HepG2 (cell line): ENCODE data around the gene EXOC1. TPM values are rescaled to one million over a fixed set of nuclear protein-coding genes. Genes with fewer than 3 reads are reported as not detected.

ENCODE experiments used
- ATAC-seq: fragments of 200-7000 bp; cut with Tn5 transposase; 3 replicates; pipeline ENCODE4 v1.9.1; 2020; ENCODE audit warnings: mild to moderate bottlenecking, moderate library complexity
- BruUV-seq: library from RNA; stranded (reverse); fragments of 400-500 nt; replicated peaks from 2 replicates; lab custom pipeline; 2021; lab: Mats Ljungman, UMichigan
- CTCF ChIA-PET: fragments of 300-600 bp; formaldehyde crosslinking; extraction: SDS; loops from one replicate; lab custom pipeline; 2021; ENCODE audit warnings: low total read pairs, inconsistent platforms, low intra/inter-chr PET ratio; lab: Yijun Ruan, JAX
- POLR2A ChIA-PET: fragments of 350-600 bp; sonication (Branson Sonifier 250); formaldehyde crosslinking; loops from one replicate; lab custom pipeline; 2020; ENCODE audit warnings: antibody characterized with exemption, inconsistent platforms; lab: Yijun Ruan, JAX
- DNase-seq: peaks from one replicate; pipeline ENCODE4 v3.0.0-alpha.2; 2015; ENCODE audit warnings: low spot score
- FAIRE-seq: peaks from 3 replicates; lab custom pipeline; 2011; peaks lifted over from hg19 to GRCh38; lab: Jason Lieb, UNC
- H2AFZ ChIP-seq: one replicate; pipeline ENCODE4 v1.6.1; 2011; ENCODE audit warnings: low read length, inconsistent platforms
- H3K27ac ChIP-seq: fragments of 300-600 bp; 3 replicates; pipeline ENCODE4 v1.8.0; 2011; ENCODE audit warnings: mixed run types, mild to moderate bottlenecking, mixed read lengths, low read length, inconsistent platforms; ENCODE audit not compliant: insufficient read depth; ENCODE audit errors: extremely low read length
- H3K27me3 ChIP-seq, 2 experiments: fragments of 200-600 bp in 1 of 2; 2 replicates in 1 of 2; 3 replicates in 1 of 2; pipeline versions ENCODE4 v1.6.0 to v1.8.0; 2011; ENCODE audit warnings: low read length in 2 of 2, mild to moderate bottlenecking in 2 of 2, moderate library complexity in 2 of 2, inconsistent platforms in 1 of 2; ENCODE audit not compliant: insufficient read depth in 2 of 2, control insufficient read depth in 1 of 2
- H3K36me3 ChIP-seq, 2 experiments: fragments of 200-600 bp in 1 of 2; replicated peaks in 1 of 2; 2 replicates in 1 of 2; 3 replicates in 1 of 2; pipeline versions ENCODE4 v1.5.1 to v1.8.0; 2011; ENCODE audit warnings: low read length in 2 of 2, inconsistent platforms in 1 of 2; ENCODE audit not compliant: insufficient read depth in 2 of 2, control insufficient read depth in 1 of 2
- H3K4me1 ChIP-seq: 2 replicates; pipeline ENCODE4 v1.5.1; 2012; ENCODE audit warnings: low read length, inconsistent platforms; ENCODE audit not compliant: insufficient read depth
- H3K4me2 ChIP-seq: 2 replicates; pipeline ENCODE4 v1.6.0; 2011; ENCODE audit warnings: low read depth, low read length, inconsistent platforms
- H3K4me3 ChIP-seq, 3 experiments: fragments of 200-600 bp in 1 of 3; sonication (generic), shearing (Covaris generic) in 1 of 3; replicated peaks in 1 of 3; 2 replicates each; pipeline ENCODE4 v1.5.1; 2011 to 2016; ENCODE audit warnings: low read length in 3 of 3, inconsistent platforms in 2 of 3, low read depth in 2 of 3, mild to moderate bottlenecking in 2 of 3, control low read depth in 1 of 3, mixed read lengths in 1 of 3; ENCODE audit not compliant: insufficient read depth in 1 of 3
- H3K79me2 ChIP-seq: one replicate; pipeline ENCODE4 v1.6.1; 2011; ENCODE audit warnings: low read length, inconsistent platforms; ENCODE audit not compliant: insufficient read depth
- H3K9ac ChIP-seq: 2 replicates; pipeline ENCODE4 v1.6.0; 2011; ENCODE audit warnings: mild to moderate bottlenecking, low read depth, low read length, inconsistent platforms; ENCODE audit not compliant: insufficient read depth
- H3K9me3 ChIP-seq: 2 replicates; pipeline ENCODE4 v1.5.1; 2012; ENCODE audit warnings: mild to moderate bottlenecking, low read length
- H4K20me1 ChIP-seq: 2 replicates; pipeline ENCODE4 v1.6.0; 2011; ENCODE audit warnings: inconsistent platforms, mild to moderate bottlenecking, low read length, moderate library complexity; ENCODE audit not compliant: insufficient read depth
- ATM ChIP-seq: fragments of 450-650 bp; IDR thresholded peaks from 2 replicates; pipeline ENCODE4 v1.7.1; 2017; ENCODE audit warnings: mild to moderate bottlenecking, borderline replicate concordance
- JARID2 ChIP-seq: sonication (generic); formaldehyde crosslinking; IDR thresholded peaks from 2 replicates; pipeline ENCODE4 v1.8.1; 2023; ENCODE audit warnings: missing genetic modification reagents, inconsistent platforms; ENCODE audit not compliant: insufficient replicate concordance
- JUND ChIP-seq: sonication (generic); formaldehyde crosslinking; IDR thresholded peaks from 2 replicates; pipeline ENCODE4 v1.8.0; 2022; ENCODE audit warnings: mild to moderate bottlenecking, missing genetic modification reagents
- SMAD1 ChIP-seq: sonication (generic); formaldehyde crosslinking; IDR thresholded peaks from 2 replicates; pipeline ENCODE4 v1.4.0; 2020; ENCODE audit warnings: missing genetic modification reagents, low read depth, mild to moderate bottlenecking, borderline replicate concordance
- TEAD3 ChIP-seq: optimal IDR thresholded peaks from 2 replicates; pipeline ENCODE3; 2016; ENCODE audit warnings: borderline replicate concordance
- ZNF225 ChIP-seq: sonication (generic); formaldehyde crosslinking; IDR thresholded peaks from 2 replicates; pipeline ENCODE4 v1.4.0; 2020; ENCODE audit warnings: mild to moderate bottlenecking, missing genetic modification reagents
- ZNF44 ChIP-seq: sonication (generic); formaldehyde crosslinking; IDR thresholded peaks from 2 replicates; pipeline ENCODE4 v1.5.1; 2020; ENCODE audit warnings: mild to moderate bottlenecking, missing genetic modification reagents
- ZNF747 ChIP-seq: sonication (generic); formaldehyde crosslinking; IDR thresholded peaks from 2 replicates; pipeline ENCODE4 v1.8.1; 2023; ENCODE audit warnings: missing genetic modification reagents, mild to moderate bottlenecking, borderline replicate concordance
- WGBS: methylation state at CpG from one replicate; pipeline ENCODE4 v1.1.6; 2017; ENCODE audit warnings: low lambda C conversion rate; 5-methylcytosine and 5-hydroxymethylcytosine counted together
- in situ Hi-C: cut with HindIII; loops from 2 replicates; pipeline ENCODE4 v1.10.0; 2017; ENCODE audit warnings: low pct_unique_long_range_greater_than_20kb; ENCODE audit not compliant: extremely low pct_ligation_motif_present
- intact Hi-C: fragments of 100-400 bp; cut with micrococcal nuclease; formaldehyde crosslinking; loops from one replicate; pipeline ENCODE4 v1.10.0; 2022; ENCODE audit not compliant: unreplicated experiment
- polyA plus RNA-seq, 8 experiments: library from polyadenylated mRNA; depleted of rRNA in 3 of 8; stranded (reverse) in 7 of 8; unstranded in 1 of 8; fragments of >200 nt; fragmentation: Illumina TruSeq in 4 of 8; extraction: Trizol in 4 of 8; gene quantifications; 2 replicates each; pipeline versions ENCODE4 v1.2.1 to v1.2.3, GENCODE V29; 2011 to 2016; ENCODE audit warnings: low read depth in 4 of 8, missing spikeins in 1 of 8, mixed read lengths in 1 of 8; ENCODE audit not compliant: insufficient read depth in 1 of 8
- total RNA-seq, 5 experiments: library from RNA; depleted of rRNA; stranded (reverse); fragments of >200 nt; fragmentation: Illumina TruSeq; extraction: Trizol; gene quantifications; 2 replicates each; pipeline ENCODE4 v1.2.3, GENCODE V29; 2016; ENCODE audit warnings: low read depth in 1 of 5
- TF ChIP-seq, protein P1 (sequence below): IDR thresholded peaks from 2 replicates; pipeline ENCODE4 v1.6.1; 2018; ENCODE audit warnings: missing genetic modification reagents, mild to moderate bottlenecking, missing compliant biosample characterization
- TF ChIP-seq, protein P2 (sequence below): sonication (generic); formaldehyde crosslinking; IDR thresholded peaks from 2 replicates; pipeline ENCODE4 v1.4.0; 2020; ENCODE audit warnings: missing genetic modification reagents, mild to moderate bottlenecking, borderline replicate concordance
- TF ChIP-seq, protein P3 (sequence below): IDR thresholded peaks from 2 replicates; pipeline ENCODE4 v1.6.1; 2016; ENCODE audit warnings: missing compliant biosample characterization, missing genetic modification reagents, borderline replicate concordance

Gene EXOC1
- total and polyA plus RNA-seq, 2 of the 13 experiments (the other 11 are each of a cell fraction or from before 2014, with no cell fraction given): 9.1 to 18.4 TPM

DNA sequence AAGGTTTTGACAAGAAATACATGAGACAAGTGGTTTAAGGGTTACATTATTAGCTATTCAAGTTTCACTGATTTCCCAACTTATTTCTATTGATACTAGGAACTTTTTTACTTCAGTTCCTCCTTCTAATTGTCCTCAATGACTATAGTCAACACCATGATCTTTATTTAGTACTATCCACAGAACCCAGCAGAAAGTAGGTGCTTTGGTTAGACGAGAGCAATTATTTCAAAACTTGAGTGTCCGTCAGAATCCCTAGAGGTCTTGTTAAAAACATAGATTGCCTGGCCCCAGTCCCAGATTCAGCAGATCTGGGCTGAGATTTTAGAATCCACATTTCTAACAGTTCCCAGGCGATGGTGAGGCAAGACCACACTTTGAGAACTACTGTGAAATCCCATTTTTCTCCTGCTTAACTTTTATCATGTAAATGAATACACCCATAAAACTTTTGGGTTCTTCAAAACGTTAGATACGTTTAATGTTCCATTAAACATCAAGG lies 17.9 kb downstream of the EXOC1 start:
- POLR2A ChIA-PET: no interaction called here
- Histone ChIP-seq H3K4me2 (no peak overlapping the region), H4K20me1 (no peaks in the 10 kb centered on the region), H3K9ac (no peak overlapping the region), H3K27me3 (no peaks in the 10 kb centered on the region), H3K4me3 (no peak overlapping the region), H3K27ac (no peak overlapping the region), H3K36me3 (peaks cover 3 to 37% of the 10 kb centered on the region in 2 experiments; a peak in 4 of 5 replicates), H2AFZ (no peak overlapping the region), H3K79me2 (no peaks in the 10 kb centered on the region), H3K9me3 (no peaks in the 10 kb centered on the region), H3K4me1 (peaks cover 4% of the 10 kb centered on the region; the same call in 1 of the 2 replicates)
- 90% methylated on average over 5 of the region's 5 CpGs for WGBS
- no TSS peak for BruUV-seq
- TF ChIP-seq, protein P1, sequence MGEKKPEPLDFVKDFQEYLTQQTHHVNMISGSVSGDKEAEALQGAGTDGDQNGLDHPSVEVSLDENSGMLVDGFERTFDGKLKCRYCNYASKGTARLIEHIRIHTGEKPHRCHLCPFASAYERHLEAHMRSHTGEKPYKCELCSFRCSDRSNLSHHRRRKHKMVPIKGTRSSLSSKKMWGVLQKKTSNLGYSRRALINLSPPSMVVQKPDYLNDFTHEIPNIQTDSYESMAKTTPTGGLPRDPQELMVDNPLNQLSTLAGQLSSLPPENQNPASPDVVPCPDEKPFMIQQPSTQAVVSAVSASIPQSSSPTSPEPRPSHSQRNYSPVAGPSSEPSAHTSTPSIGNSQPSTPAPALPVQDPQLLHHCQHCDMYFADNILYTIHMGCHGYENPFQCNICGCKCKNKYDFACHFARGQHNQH (CRISPR knock-in tag): no peak
- TF ChIP-seq ZNF225 (CRISPR knock-in tag) (no peak), ATM (no peak), JUND (CRISPR knock-in tag) (no peak), JARID2 (CRISPR knock-in tag) (no peak), SMAD1 (no peak), ZNF44 (CRISPR knock-in tag) (no peak), TEAD3 (CRISPR knock-in tag) (no peak), ZNF747 (CRISPR knock-in tag) (no peak)
- TF ChIP-seq, protein P2, sequence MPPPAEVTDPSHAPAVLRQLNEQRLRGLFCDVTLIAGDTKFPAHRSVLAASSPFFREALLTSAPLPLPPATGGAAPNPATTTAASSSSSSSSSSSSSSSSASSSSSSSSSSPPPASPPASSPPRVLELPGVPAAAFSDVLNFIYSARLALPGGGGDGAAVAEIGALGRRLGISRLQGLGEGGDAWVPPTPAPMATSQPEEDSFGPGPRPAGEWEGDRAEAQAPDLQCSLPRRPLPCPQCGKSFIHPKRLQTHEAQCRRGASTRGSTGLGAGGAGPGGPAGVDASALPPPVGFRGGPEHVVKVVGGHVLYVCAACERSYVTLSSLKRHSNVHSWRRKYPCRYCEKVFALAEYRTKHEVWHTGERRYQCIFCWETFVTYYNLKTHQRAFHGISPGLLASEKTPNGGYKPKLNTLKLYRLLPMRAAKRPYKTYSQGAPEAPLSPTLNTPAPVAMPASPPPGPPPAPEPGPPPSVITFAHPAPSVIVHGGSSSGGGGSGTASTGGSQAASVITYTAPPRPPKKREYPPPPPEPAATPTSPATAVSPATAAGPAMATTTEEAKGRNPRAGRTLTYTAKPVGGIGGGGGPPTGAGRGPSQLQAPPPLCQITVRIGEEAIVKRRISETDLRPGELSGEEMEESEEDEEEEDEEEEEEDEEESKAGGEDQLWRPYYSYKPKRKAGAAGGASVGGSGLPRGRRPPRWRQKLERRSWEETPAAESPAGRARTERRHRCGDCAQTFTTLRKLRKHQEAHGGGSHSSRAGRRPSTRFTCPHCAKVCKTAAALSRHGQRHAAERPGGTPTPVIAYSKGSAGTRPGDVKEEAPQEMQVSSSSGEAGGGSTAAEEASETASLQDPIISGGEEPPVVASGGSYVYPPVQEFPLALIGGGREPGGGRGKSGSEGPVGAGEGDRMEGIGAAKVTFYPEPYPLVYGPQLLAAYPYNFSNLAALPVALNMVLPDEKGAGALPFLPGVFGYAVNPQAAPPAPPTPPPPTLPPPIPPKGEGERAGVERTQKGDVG (CRISPR knock-in tag): no peak
- TF ChIP-seq, protein P3, sequence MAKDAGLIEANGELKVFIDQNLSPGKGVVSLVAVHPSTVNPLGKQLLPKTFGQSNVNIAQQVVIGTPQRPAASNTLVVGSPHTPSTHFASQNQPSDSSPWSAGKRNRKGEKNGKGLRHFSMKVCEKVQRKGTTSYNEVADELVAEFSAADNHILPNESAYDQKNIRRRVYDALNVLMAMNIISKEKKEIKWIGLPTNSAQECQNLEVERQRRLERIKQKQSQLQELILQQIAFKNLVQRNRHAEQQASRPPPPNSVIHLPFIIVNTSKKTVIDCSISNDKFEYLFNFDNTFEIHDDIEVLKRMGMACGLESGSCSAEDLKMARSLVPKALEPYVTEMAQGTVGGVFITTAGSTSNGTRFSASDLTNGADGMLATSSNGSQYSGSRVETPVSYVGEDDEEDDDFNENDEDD (CRISPR knock-in tag): no peak
- no peak for DNase-seq
- CTCF ChIA-PET: no interaction called here
- no peak for FAIRE-seq
- in situ Hi-C loops: loop anchor here (25.0 kb wide), 1 partner anchor 484 kb away; the partner anchor contains the start of gene TMEM165
- no peak for ATAC-seq
- intact Hi-C loops: no loop called here
